Nephron (organoid): ENCODE results near the gene IGF1R.
"Not testable (repeated sequence)": the region's sequence is repeated elsewhere in the genome, so short reads cannot be mapped to it uniquely, and the experiment has no call there.

Experiments
- H3K27ac Mint-ChIP-seq, 3 experiments: 2 replicates each; pipeline ENCODE4 v1.8.0; 2020; ENCODE audit warnings: mixed read lengths in 3 of 3, mild to moderate bottlenecking in 2 of 3, moderate library complexity in 1 of 3
- H3K27me3 Mint-ChIP-seq: 2 replicates; pipeline ENCODE4 v1.8.0; 2021; ENCODE audit warnings: low read depth, mild to moderate bottlenecking, moderate library complexity, mixed read lengths
- H3K36me3 Mint-ChIP-seq: 2 replicates; pipeline ENCODE4 v1.8.0; 2020; ENCODE audit warnings: low read depth, mixed read lengths
- H3K4me1 Mint-ChIP-seq: 2 replicates; pipeline ENCODE4 v1.8.0; 2020; ENCODE audit warnings: mixed read lengths
- H3K4me3 Mint-ChIP-seq, 3 experiments: 2 replicates each; pipeline ENCODE4 v1.8.0; 2020; ENCODE audit warnings: mild to moderate bottlenecking in 3 of 3, mixed read lengths in 3 of 3, moderate library complexity in 2 of 3
- H3K9me3 Mint-ChIP-seq: 2 replicates; pipeline ENCODE4 v1.8.0; 2020; ENCODE audit warnings: mixed read lengths
- CTCF ChIP-seq, 3 experiments: fragments of 200-600 bp; sonication (generic); IDR thresholded peaks; one replicate each; pipeline ENCODE4 v1.5.0; 2021; ENCODE audit warnings: antibody characterized with exemption in 3 of 3; ENCODE audit not compliant: unreplicated experiment in 3 of 3

The IGF1R gene

GRCh38 chr15:98997755-98998154, 349.4 kb downstream of the IGF1R start:
- Mint-ChIP-seq H3K36me3 (no peaks in the 10 kb centered on the region), H3K9me3 (peaks cover 24% of the 10 kb centered on the region), H3K27ac (no peak overlapping the region), H3K4me1 (peaks cover 8% of the 10 kb centered on the region), H3K4me3 (no peak overlapping the region), H3K27me3 (peaks cover 8% of the 10 kb centered on the region)
- TF ChIP-seq CTCF (IDR thresholded peaks at IDR 0.05; ENCODE audit: unreplicated experiment in 3 of 3), result no peak

GRCh38 chr15:98998279-98998678, 349.9 kb downstream of the IGF1R start:
- peaks cover 8% of the 10 kb centered on the region for H3K27me3 Mint-ChIP-seq
- TF ChIP-seq CTCF (IDR thresholded peaks at IDR 0.05; ENCODE audit: unreplicated experiment in 3 of 3), result no peak
- peaks cover 9% of the 10 kb centered on the region for H3K4me1 Mint-ChIP-seq
- H3K4me3 Mint-ChIP-seq, result no peak overlapping the region
- H3K9me3 Mint-ChIP-seq, result peaks cover 19% of the 10 kb centered on the region
- no peak overlapping the region for H3K27ac Mint-ChIP-seq
- no peaks in the 10 kb centered on the region for H3K36me3 Mint-ChIP-seq

DNA sequence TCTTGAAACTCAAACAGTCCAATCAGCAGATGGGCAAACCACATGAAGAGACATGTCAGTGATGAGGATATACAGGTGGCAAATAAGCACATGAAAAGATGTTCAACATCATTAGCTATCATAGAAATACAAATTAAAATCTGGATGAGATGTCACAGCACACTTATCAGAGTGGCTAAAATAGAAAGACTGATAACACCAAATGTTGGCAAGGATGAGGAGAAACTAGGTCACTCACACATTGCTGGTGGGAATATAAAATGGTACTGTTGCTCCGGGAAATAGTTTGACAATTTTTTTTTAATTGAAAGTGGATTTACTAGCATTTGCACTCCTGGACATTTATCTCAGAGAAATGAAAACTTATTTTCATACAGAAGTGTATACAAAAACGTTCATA, 350.9 kb downstream of the IGF1R start:
- Mint-ChIP-seq H3K9me3 (peaks cover 18% of the 10 kb centered on the region), H3K4me1 (peaks cover 13% of the 10 kb centered on the region), H3K27ac (no peak overlapping the region), H3K27me3 (peaks cover 8% of the 10 kb centered on the region), H3K4me3 (no peak overlapping the region), H3K36me3 (no peaks in the 10 kb centered on the region)
- TF ChIP-seq CTCF (IDR thresholded peaks at IDR 0.05; ENCODE audit: unreplicated experiment in 3 of 3), result no peak

GRCh38 chr15:99002226-99002625, 353.9 kb downstream of the IGF1R start:
- Mint-ChIP-seq H3K4me3 (no peak overlapping the region), H3K36me3 (no peaks in the 10 kb centered on the region), H3K4me1 (peaks cover 20% of the 10 kb centered on the region), H3K27me3 (peaks cover 11% of the 10 kb centered on the region), H3K27ac (no peak overlapping the region), H3K9me3 (peaks cover 6% of the 10 kb centered on the region)
- no peak for TF ChIP-seq CTCF (IDR thresholded peaks at IDR 0.05; ENCODE audit: unreplicated experiment in 3 of 3)

GRCh38 chr15:99003317-99003716, 355.0 kb downstream of the IGF1R start:
- Mint-ChIP-seq H3K27me3 (peaks cover 11% of the 10 kb centered on the region), H3K27ac (peak overlapping the region in 1 of 3 experiments; percentile 76), H3K4me1 (peaks cover 28% of the 10 kb centered on the region)
- not testable (repeated sequence) for H3K4me3 Mint-ChIP-seq, H3K9me3 Mint-ChIP-seq, H3K36me3 Mint-ChIP-seq

GRCh38 chr15:99004998-99005974, 356.9 kb downstream of the IGF1R start:
- H3K9me3 Mint-ChIP-seq, H3K36me3 Mint-ChIP-seq, H3K27me3 Mint-ChIP-seq: not testable (repeated sequence)
- Mint-ChIP-seq H3K4me3 (peak overlapping the region in 2 of 3 experiments; percentile 46 to 62), H3K27ac (peak overlapping the region in 1 of 3 experiments; percentile 22), H3K4me1 (peaks cover 39% of the 10 kb centered on the region)

DNA sequence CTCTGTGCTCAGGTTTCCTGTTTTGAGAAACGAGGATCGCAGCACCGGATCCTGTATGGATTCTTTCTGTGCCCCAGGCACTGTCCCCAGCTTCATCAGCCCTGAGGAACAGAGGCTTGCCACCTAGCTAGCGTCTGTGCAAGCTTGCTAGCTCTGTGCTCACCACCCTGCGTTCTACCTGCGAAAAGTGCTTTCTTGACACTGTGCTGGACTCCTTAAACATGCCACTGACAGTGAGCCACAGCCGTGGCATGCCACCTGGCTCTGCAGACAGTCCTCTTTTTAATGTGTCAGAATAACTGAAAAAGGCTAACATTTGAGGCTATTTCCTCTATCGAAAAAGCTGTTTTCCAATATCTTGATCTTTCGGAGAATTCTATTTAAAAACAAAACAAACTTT, 357.8 kb downstream of the IGF1R start:
- H3K4me3 Mint-ChIP-seq, result peak overlapping the region in 1 of 3 experiments; percentile 26
- TF ChIP-seq CTCF (IDR thresholded peaks at IDR 0.05; ENCODE audit: unreplicated experiment in 3 of 3), result no peak
- peaks cover 38% of the 10 kb centered on the region for H3K4me1 Mint-ChIP-seq
- peak overlapping the region in 1 of 3 experiments; percentile 10 for H3K27ac Mint-ChIP-seq
- H3K9me3 Mint-ChIP-seq, result no peaks in the 10 kb centered on the region
- H3K36me3 Mint-ChIP-seq, result no peaks in the 10 kb centered on the region
- H3K27me3 Mint-ChIP-seq, result peaks cover 5% of the 10 kb centered on the region
